Body of pancreas (tissue), 4 donors: ENCODE data around the gene IGF2BP2.

Experiments used
- CTCF ChIP-seq, 7 experiments: fragments of 450-650 bp in 4 of 7; fragments of 200-600 bp in 3 of 7; sonication (generic) in 3 of 7; IDR thresholded peaks; one replicate each; pipeline ENCODE4 v1.5.1; 2016 to 2019; ENCODE audit warnings: antibody characterized with exemption in 7 of 7
- POLR2A ChIP-seq, 3 donors: fragments of 450-650 bp; IDR thresholded peaks; one replicate each; pipeline ENCODE4 v1.6.1; 2016; ENCODE audit warnings: antibody characterized with exemption in 3 of 3, mild to moderate bottlenecking in 2 of 3

GRCh38 chr3:185606196-185606595 is 218.6 kb downstream of the IGF2BP2 start:
- TF ChIP-seq CTCF (IDR thresholded peaks at IDR 0.05) = no peak
- no peak for TF ChIP-seq POLR2A (IDR thresholded peaks at IDR 0.05)
